Measurements from ENCODE around the gene TMCO4. TPM values are rescaled to one million over a fixed set of nuclear protein-coding genes. Genes with fewer than 3 reads are reported as not detected.
A peak's percentile ranks its signal among the peaks of the same experiment; 100 is the strongest.

Gene TMCO4
- total and polyA plus RNA-seq, 2 of the 8 experiments (the other 6 are each of a cell fraction or from before 2014, with no cell fraction given), result 3.0 to 3.1 TPM

GRCh38 chr1:19645411-19646251 lies 154.1 kb downstream of the TMCO4 start:
- peak; percentile 27 for TF ChIP-seq EZH2 (IDR thresholded peaks at IDR 0.05; ENCODE audit: low read depth, low read length, severe bottlenecking)
- TF ChIP-seq TBP (IDR thresholded peaks at IDR 0.05; ENCODE audit: low read depth, low read length), result no peak; the same call in 1 of the 2 replicates
- Histone ChIP-seq H3K9ac (replicated peaks in 1 of 4; ENCODE audit: extremely low read depth in 1 of 4, low read depth in 3 of 4, low read length in 3 of 4) (no peak overlapping the region; a peak in 1 of 7 replicates), H3K4me2 (ENCODE audit: insufficient read depth in 1 of 2, low read depth in 2 of 2, low read length in 2 of 2) (peak overlapping the region; percentile 91 to 96), H3K56ac (replicated peaks; ENCODE audit: insufficient read length, low read depth, low read length) (no peak overlapping the region), H2BK12ac (ENCODE audit: low read depth, low read length) (0 out of 2 replicates have a peak overlapping the region, but pooled peaks have one; percentile 39), H3K23ac (ENCODE audit: insufficient read length) (no peak overlapping the region), H4K20me1 (replicated peaks in 1 of 2; ENCODE audit: control insufficient read depth in 1 of 2, insufficient read depth in 2 of 2, low read length in 2 of 2) (peaks cover 0 to 7% of the 10 kb centered on the region in 2 experiments), H3K36me3 (ENCODE audit: control insufficient read depth in 2 of 4, insufficient read depth in 4 of 4, low read length in 3 of 4) (no peaks in the 10 kb centered on the region), H3K23me2 (ENCODE audit: low read depth, low read length) (peaks cover 10% of the 10 kb centered on the region; the same call in 1 of the 2 replicates), H2AK5ac (ENCODE audit: low read depth, low read length) (no peak overlapping the region), H2BK20ac (ENCODE audit: low read length) (no peak overlapping the region), H2AFZ (ENCODE audit: low read length) (no peak overlapping the region), H2BK5ac (ENCODE audit: low read depth, low read length) (no peak overlapping the region), H3K27me3 (replicated peaks in 1 of 4; ENCODE audit: control insufficient read depth in 3 of 4, extremely low read depth in 1 of 4, insufficient read depth in 3 of 4, low read length in 3 of 4) (peaks cover 24 to 50% (median 35%) of the 10 kb centered on the region in 4 experiments), H3K4me3 (ENCODE audit: extremely low read depth in 1 of 4, insufficient read depth in 2 of 4, low read depth in 3 of 4, low read length in 4 of 4) (peak overlapping the region; percentile 58 to 77 (median 66); a peak in 6 of 8 replicates), H3K4me1 (replicated peaks in 1 of 4; ENCODE audit: control insufficient read depth in 3 of 4, insufficient read depth in 4 of 4, low read length in 3 of 4) (peaks cover 0 to 16% (median 11%) of the 10 kb centered on the region in 4 experiments; a peak in 6 of 7 replicates), H2BK15ac (ENCODE audit: low read length) (no peak overlapping the region; the same call in 1 of the 2 replicates), H3K14ac (ENCODE audit: insufficient read length) (no peak overlapping the region), H4K91ac (replicated peaks; ENCODE audit: insufficient read length, low read length) (no peak overlapping the region), H3K79me2 (ENCODE audit: control insufficient read depth in 1 of 2, insufficient read depth in 2 of 2, low read length in 2 of 2) (no peaks in the 10 kb centered on the region), H2BK120ac (replicated peaks; ENCODE audit: low read depth, low read length) (no peak overlapping the region), H3K9me3 (ENCODE audit: insufficient read depth in 2 of 2, low read depth in 1 of 2, low read length in 1 of 2) (no peaks in the 10 kb centered on the region), H4K8ac (ENCODE audit: extremely low read depth, insufficient read depth, low read length) (no peak overlapping the region; the same call in 1 of the 2 replicates), H3K4ac (replicated peaks; ENCODE audit: insufficient read length, low read depth, low read length) (no peak overlapping the region), H3K79me1 (ENCODE audit: low read depth, low read length) (no peaks in the 10 kb centered on the region), H3K18ac (ENCODE audit: extremely low read depth, low read length) (no peak overlapping the region), H4K5ac (ENCODE audit: insufficient read length, low read depth, low read length) (no peak overlapping the region), H3K27ac (ENCODE audit: low read depth, low read length) (no peak overlapping the region)
- WGBS, 2 experiments (ENCODE audit: extremely low coverage in 1 of 2, insufficient coverage in 1 of 2, insufficient read length in 1 of 2, insufficient replicate concordance in 2 of 2, low coverage in 1 of 2, low lambda C conversion rate in 2 of 2, missing lambda C conversion rate in 1 of 2), result 48% methylated on average over 26 of the region's 30 CpGs; no CpG with 5 or more reads in 1 of the 2 experiments
- FAIRE-seq (no peak), DNase-seq (ENCODE audit: low read depth in 1 of 2, low spot score in 2 of 2) (peak in 1 of 2 experiments; percentile 62)
- ChIA-PET CTCF (ENCODE audit: partially characterized antibody) (interaction anchor here (0.7 to 4.3 kb wide), 12 partner anchors 15 to 309 kb away, joined by 3 to 23 read pairs (median 4); no protein-coding TSS in a partner anchor), POLR2A (ENCODE audit: partially characterized antibody) (interaction anchor here (0.7 to 1.3 kb wide), 3 partner anchors 14 to 309 kb away, joined by 3 to 4 read pairs (median 3); no protein-coding TSS in a partner anchor)

Data from H1 (cell line).